HEK293 (cell line): ENCODE results near the gene ACR.
A peak's percentile ranks its signal among the peaks of the same experiment; 100 is the strongest.

Experiments used
- CTCF ChIA-PET: fragments of 350-600 bp; formaldehyde crosslinking; extraction: SDS; loops from one replicate; lab custom pipeline; 2021; ENCODE audit warnings: antibody characterized with exemption; lab: Yijun Ruan, JAX
- POLR2A ChIA-PET: fragments of 300-600 bp; formaldehyde crosslinking; extraction: SDS; loops from one replicate; lab custom pipeline; 2020; ENCODE audit warnings: antibody characterized with exemption, inconsistent platforms; lab: Yijun Ruan, JAX
- H3K27ac ChIP-seq: fragments of 200-500 bp; sonication (Bioruptor generic); 2 replicates; pipeline ENCODE4 v1.5.1; 2014; ENCODE audit warnings: low read depth, low read length, control low read depth, inconsistent platforms; ENCODE audit errors: extremely low read depth
- H3K36me3 ChIP-seq, 2 experiments: fragments of 200-500 bp in 1 of 2; sonication (Bioruptor generic) in 1 of 2; 1 replicate in 1 of 2; 2 replicates in 1 of 2; pipeline ENCODE4 v1.5.1; 2014 to 2017; ENCODE audit warnings: inconsistent platforms in 2 of 2, low read length in 2 of 2; ENCODE audit not compliant: control insufficient read depth in 2 of 2, insufficient read depth in 1 of 2
- H3K4me1 ChIP-seq: fragments of 200-500 bp; sonication (Bioruptor generic); 2 replicates; pipeline ENCODE4 v1.5.1; 2014; ENCODE audit warnings: mild to moderate bottlenecking, low read length, inconsistent platforms; ENCODE audit not compliant: control insufficient read depth, insufficient read depth
- H3K4me3 ChIP-seq: 2 replicates; pipeline ENCODE4 v1.5.1; 2011; ENCODE audit warnings: low read depth, mild to moderate bottlenecking, control low read depth, low read length, moderate library complexity
- H3K9me3 ChIP-seq: fragments of 200-500 bp; sonication (Bioruptor generic); 2 replicates; pipeline ENCODE4 v1.5.1; 2014; ENCODE audit warnings: low read depth, low read length, inconsistent platforms; ENCODE audit not compliant: control insufficient read depth, insufficient read depth
- BCL11B ChIP-seq: fragments of 450-650 bp; formaldehyde crosslinking; IDR thresholded peaks from 2 replicates; pipeline ENCODE4 v1.5.1; 2016; ENCODE audit warnings: low read depth, missing biosample characterization, missing genetic modification characterization
- GLIS2 ChIP-seq: fragments of 450-650 bp; formaldehyde crosslinking; IDR thresholded peaks from 2 replicates; pipeline ENCODE4 v1.5.1; 2016; ENCODE audit warnings: missing biosample characterization, missing genetic modification characterization
- HOXD13 ChIP-seq: sonication (generic); formaldehyde crosslinking; IDR thresholded peaks from 2 replicates; pipeline ENCODE4 v1.8.0; 2022; ENCODE audit warnings: missing genetic modification reagents, borderline replicate concordance
- KLF9 ChIP-seq: fragments of 450-650 bp; formaldehyde crosslinking; IDR thresholded peaks from 2 replicates; pipeline ENCODE4 v1.5.1; 2016; ENCODE audit warnings: missing biosample characterization, missing genetic modification characterization, low read depth
- PRDM1 ChIP-seq: fragments of 450-650 bp; formaldehyde crosslinking; IDR thresholded peaks from 2 replicates; pipeline ENCODE4; 2016; ENCODE audit warnings: missing biosample characterization, missing genetic modification characterization
- REST ChIP-seq: fragments of 450-650 bp; formaldehyde crosslinking; IDR thresholded peaks from 2 replicates; pipeline ENCODE4 v1.5.1; 2016; ENCODE audit warnings: missing biosample characterization, missing genetic modification characterization
- ZBTB20 ChIP-seq: fragments of 450-650 bp; formaldehyde crosslinking; IDR thresholded peaks from 2 replicates; pipeline ENCODE4 v1.5.1; 2016; ENCODE audit warnings: missing biosample characterization, missing genetic modification characterization
- ZBTB49 ChIP-seq: fragments of 450-650 bp; formaldehyde crosslinking; IDR thresholded peaks from 2 replicates; pipeline ENCODE4 v1.5.1; 2016; ENCODE audit warnings: missing biosample characterization, missing genetic modification characterization, low read depth
- ZBTB8A ChIP-seq: fragments of 450-650 bp; formaldehyde crosslinking; IDR thresholded peaks from 2 replicates; pipeline ENCODE4 v1.5.1; 2016; ENCODE audit warnings: missing biosample characterization, missing genetic modification characterization
- ZEB2 ChIP-seq: fragments of 450-650 bp; formaldehyde crosslinking; IDR thresholded peaks from 2 replicates; pipeline ENCODE4 v1.5.1; 2016; ENCODE audit warnings: missing biosample characterization, missing genetic modification characterization
- ZNF221 ChIP-seq: fragments of 450-650 bp; formaldehyde crosslinking; IDR thresholded peaks from 2 replicates; pipeline ENCODE4 v1.5.1; 2017; ENCODE audit warnings: missing biosample characterization, missing genetic modification characterization, borderline replicate concordance
- ZNF404 ChIP-seq: fragments of 450-650 bp; formaldehyde crosslinking; IDR thresholded peaks from 2 replicates; pipeline ENCODE4 v1.5.1; 2017; ENCODE audit warnings: missing biosample characterization, missing genetic modification characterization
- ZNF677 ChIP-seq: fragments of 450-650 bp; IDR thresholded peaks from 2 replicates; pipeline ENCODE4 v1.5.0; 2018; ENCODE audit warnings: missing biosample characterization, mild to moderate bottlenecking, missing genetic modification characterization, moderate library complexity
- ZNF776 ChIP-seq: fragments of 450-650 bp; formaldehyde crosslinking; IDR thresholded peaks from 2 replicates; pipeline ENCODE4 v1.5.0; 2017; ENCODE audit warnings: missing biosample characterization, missing genetic modification characterization, borderline replicate concordance
- ZNF777 ChIP-seq: fragments of 450-650 bp; formaldehyde crosslinking; IDR thresholded peaks from 2 replicates; pipeline ENCODE4 v1.5.1; 2017; ENCODE audit warnings: missing biosample characterization, missing genetic modification characterization, borderline replicate concordance
- ZSCAN18 ChIP-seq: fragments of 450-650 bp; formaldehyde crosslinking; IDR thresholded peaks from 2 replicates; pipeline ENCODE4 v1.5.1; 2016; ENCODE audit warnings: missing biosample characterization, missing genetic modification characterization
- ZSCAN30 ChIP-seq: fragments of 450-650 bp; IDR thresholded peaks from 2 replicates; pipeline ENCODE4 v1.5.1; 2018; ENCODE audit warnings: missing biosample characterization, mild to moderate bottlenecking, missing genetic modification characterization, moderate library complexity
- TF ChIP-seq, protein P1 (sequence below): fragments of 450-650 bp; formaldehyde crosslinking; IDR thresholded peaks from 2 replicates; pipeline ENCODE4 v1.5.1; 2016; ENCODE audit warnings: missing biosample characterization, missing genetic modification characterization

Gene ACR

GRCh38 chr22:50731811-50732624 is 6.0 kb upstream of the ACR start (continued):
- TF ChIP-seq, protein P1, sequence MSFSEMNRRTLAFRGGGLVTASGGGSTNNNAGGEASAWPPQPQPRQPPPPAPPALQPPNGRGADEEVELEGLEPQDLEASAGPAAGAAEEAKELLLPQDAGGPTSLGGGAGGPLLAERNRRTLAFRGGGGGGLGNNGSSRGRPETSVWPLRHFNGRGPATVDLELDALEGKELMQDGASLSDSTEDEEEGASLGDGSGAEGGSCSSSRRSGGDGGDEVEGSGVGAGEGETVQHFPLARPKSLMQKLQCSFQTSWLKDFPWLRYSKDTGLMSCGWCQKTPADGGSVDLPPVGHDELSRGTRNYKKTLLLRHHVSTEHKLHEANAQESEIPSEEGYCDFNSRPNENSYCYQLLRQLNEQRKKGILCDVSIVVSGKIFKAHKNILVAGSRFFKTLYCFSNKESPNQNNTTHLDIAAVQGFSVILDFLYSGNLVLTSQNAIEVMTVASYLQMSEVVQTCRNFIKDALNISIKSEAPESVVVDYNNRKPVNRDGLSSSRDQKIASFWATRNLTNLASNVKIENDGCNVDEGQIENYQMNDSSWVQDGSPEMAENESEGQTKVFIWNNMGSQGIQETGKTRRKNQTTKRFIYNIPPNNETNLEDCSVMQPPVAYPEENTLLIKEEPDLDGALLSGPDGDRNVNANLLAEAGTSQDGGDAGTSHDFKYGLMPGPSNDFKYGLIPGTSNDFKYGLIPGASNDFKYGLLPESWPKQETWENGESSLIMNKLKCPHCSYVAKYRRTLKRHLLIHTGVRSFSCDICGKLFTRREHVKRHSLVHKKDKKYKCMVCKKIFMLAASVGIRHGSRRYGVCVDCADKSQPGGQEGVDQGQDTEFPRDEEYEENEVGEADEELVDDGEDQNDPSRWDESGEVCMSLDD (tag by site-specific recombination): peak; percentile 50; the same call in 1 of the 2 replicates
- peak; percentile 24; the same call in 1 of the 2 replicates for TF ChIP-seq ZEB2 (tag by site-specific recombination)
- TF ChIP-seq GLIS2 (tag by site-specific recombination): peak; percentile 80
- TF ChIP-seq ZBTB20 (tag by site-specific recombination): no peak
- no peak for TF ChIP-seq ZNF776 (tag by site-specific recombination)
- TF ChIP-seq, all 188 proteins: peak for 12

GRCh38 chr22:50732681-50733080 is 5.3 kb upstream of the ACR start:
- Histone ChIP-seq H3K9me3 (no peaks in the 10 kb centered on the region), H3K4me1 (no peaks in the 10 kb centered on the region), H3K27ac (no peak overlapping the region), H3K36me3 (no peaks in the 10 kb centered on the region), H3K4me3 (no peak overlapping the region)
- ChIA-PET CTCF (interaction anchor here (0.5 to 1.9 kb wide), 7 partner anchors 15 to 501 kb away, joined by 3 to 13 read pairs (median 5); no protein-coding TSS in a partner anchor), POLR2A (no interaction called here)
- no peak for TF ChIP-seq ZSCAN30 (tag by site-specific recombination)
- no peak for TF ChIP-seq ZNF404 (tag by site-specific recombination)
- no peak for TF ChIP-seq ZNF677 (tag by site-specific recombination)
- TF ChIP-seq ZNF221: no peak
- TF ChIP-seq PRDM1: no peak
- no peak for TF ChIP-seq ZNF777 (tag by site-specific recombination)
- TF ChIP-seq KLF9: no peak
- TF ChIP-seq BCL11B (tag by site-specific recombination): no peak
- TF ChIP-seq ZSCAN18 (tag by site-specific recombination): no peak

- Histone ChIP-seq H3K36me3 (no peaks in the 10 kb centered on the region), H3K4me3 (no peak overlapping the region), H3K27ac (no peak overlapping the region), H3K4me1 (no peaks in the 10 kb centered on the region), H3K9me3 (no peaks in the 10 kb centered on the region)
- ChIA-PET POLR2A (interaction anchor here (0.6 kb wide), 1 partner anchor 699 kb away, joined by 4 read pairs; no protein-coding TSS in a partner anchor), CTCF (interaction anchor here (0.7 to 1.1 kb wide), 3 partner anchors 19 to 41 kb away, joined by 3 to 5 read pairs (median 4); no protein-coding TSS in a partner anchor)
- TF ChIP-seq ZSCAN30 (tag by site-specific recombination) (no peak), ZBTB49 (tag by site-specific recombination) (no peak), HOXD13 (CRISPR knock-in tag) (no peak), REST (no peak), ZBTB8A (no peak)
These were observed 4.3 kb upstream of the ACR start for GRCh38 chr22:50733521-50734342.
